ENCODE data around the gene TSEN15.
"Not testable (repeated sequence)": the region's sequence is repeated elsewhere in the genome, so short reads cannot be mapped to it uniquely, and the experiment has no call there.

The TSEN15 gene

DNA sequence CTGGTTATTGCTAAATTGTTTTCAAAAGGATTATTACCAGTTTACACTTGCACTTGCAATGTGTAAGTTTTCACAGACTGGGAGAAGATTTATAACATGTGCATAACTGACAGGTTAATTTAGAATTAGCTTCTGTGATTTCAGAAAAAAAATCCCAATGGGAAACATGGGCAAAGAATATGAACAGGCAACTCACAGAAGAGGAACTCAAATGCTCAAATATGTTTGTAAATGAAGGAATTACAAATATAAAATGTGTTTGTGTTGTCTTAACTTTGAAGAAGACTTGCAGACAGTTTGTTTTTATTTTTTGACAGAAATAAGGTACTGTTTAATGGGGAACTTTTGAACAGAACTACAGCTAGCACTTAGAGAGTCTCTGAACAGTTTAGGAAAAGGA is 8.4 kb downstream of the TSEN15 start:
- DNase-seq, result no peak

DNA sequence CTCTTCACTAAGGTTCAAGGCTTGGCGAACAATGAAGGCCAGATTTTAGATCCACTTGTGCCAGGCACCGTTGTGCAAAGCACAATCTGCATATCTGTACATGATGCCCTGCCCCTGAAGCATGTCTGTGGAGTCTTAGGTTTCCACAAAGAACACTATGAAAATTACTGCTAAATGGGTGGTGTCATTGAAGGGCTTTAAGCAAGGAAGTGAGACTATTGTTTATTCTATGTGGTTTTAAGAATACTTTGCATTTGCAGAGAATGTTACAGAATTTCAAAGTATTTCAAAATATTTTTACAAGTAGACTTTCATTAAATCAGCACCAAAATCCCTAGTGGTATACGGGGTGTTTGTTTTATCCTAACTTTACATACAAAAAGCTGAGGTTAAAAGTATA is 8.8 kb downstream of the TSEN15 start:
- no peak for DNase-seq

DNA sequence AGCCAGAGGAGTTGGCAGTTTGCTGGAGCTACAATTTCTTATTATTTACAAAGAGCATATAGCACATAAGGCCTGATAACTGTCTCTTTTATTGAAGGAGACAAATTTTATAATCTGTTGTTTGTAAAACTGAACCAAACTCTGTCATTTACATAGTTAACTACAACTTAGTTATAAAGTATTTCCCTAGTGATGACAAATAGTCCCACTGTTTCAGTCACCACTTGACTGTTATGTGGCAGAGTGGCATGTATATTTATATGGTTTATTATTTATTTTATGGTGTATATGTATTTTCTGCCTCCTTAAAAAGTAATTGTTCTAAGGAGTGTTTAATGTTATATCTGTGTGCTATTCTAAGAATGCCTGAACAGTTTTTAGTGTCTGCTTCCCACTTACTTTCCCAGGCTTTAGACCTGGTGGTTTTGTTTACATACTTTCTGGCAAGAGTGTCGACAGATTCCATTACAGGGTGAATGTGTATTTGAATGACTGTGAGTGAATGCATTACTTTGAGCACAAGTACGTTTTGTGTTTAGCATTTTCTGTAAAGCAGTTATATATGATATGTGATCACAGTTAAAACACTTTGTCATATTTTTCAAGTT is 10.0 kb downstream of the TSEN15 start:
- DNase-seq, result no peak

DNA sequence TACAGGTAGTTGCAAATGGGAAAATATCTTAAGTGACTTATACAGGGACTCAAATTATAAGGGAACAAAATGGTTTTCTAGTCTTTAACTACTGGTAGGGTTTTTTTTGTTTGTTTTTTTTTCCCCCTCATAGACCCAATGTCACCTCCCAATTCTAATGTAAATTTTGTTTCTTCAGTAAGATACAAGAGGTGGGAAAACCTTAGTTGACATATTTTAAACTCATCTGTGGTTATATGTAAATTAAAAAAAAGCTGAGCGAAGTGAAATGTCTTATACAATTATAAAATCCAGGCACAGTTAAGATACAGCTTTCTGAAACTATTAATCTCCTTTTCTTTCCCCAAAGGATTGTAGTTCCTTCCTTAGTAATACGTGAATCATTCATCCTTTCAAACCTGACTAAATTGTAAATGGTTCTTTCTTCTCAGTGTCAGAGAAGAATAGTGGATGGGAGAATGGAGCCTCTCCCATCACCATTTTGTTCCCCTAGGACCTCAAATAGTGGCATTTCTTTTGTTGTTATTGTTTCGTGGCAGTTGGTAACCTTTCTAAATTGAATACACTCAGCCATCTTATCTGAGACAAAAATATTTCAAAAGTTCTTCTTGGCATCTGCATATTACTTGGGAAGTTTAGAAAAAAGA is 11.2 kb downstream of the TSEN15 start:
- DNase-seq, result no peak

DNA sequence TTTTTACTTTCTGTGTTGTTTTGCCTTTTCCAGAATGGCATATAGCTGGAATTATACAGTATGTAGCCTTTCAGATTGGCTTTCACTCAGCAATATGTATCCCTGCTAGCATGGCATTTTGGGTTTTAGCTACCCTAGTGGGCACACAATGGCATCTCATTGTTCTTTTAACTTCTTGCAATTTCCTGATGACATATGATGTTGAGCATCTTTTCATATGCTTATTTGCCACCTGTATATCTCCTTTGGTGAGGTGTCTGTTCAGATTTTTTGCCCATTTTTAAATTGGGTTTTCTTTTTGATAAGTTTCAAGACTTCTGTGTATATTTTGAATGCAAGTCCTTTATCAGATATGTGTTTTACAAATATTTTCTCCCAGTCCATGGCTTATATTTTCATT is 14.0 kb downstream of the TSEN15 start:
- no peak for DNase-seq

DNA sequence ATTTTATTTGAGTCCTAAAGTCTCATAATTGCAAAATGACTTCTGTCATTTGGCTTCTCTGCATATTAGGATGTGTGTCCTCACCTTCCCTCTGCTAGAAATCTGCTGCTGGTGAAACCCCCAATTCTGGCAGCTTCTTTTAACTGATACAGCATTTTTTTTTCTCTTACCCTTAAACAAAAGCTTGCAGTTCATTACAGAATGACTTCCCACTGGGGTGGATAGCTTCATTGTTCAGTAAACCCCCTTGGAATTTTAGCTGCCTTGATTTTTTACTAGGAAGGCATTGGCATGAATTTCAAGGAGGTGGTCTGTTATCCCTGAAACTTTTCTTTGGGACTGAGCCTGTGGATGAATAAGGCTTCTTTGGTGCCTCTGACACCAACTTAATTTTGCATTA is 16.8 kb downstream of the TSEN15 start:
- DNase-seq, result no peak

DNA sequence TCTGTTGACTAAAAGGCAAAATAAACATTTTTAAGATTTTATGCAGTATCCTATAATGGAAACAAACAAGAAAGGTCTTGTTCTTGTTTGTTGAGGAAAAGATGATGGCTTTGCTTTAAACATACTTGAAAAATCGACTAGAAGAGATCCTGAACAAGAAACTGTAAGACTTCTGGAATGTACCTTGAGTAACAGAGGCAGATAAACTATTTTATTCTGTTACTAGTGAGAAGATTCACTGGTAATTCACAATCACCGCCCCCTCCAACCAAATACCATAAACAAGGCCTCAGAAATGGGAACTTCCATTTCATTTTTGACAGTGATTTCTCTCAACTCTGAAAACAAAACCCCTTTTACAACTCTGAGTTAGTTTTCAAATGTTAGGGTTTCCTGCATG is 18.1 kb downstream of the TSEN15 start:
- DNase-seq, result no peak

DNA sequence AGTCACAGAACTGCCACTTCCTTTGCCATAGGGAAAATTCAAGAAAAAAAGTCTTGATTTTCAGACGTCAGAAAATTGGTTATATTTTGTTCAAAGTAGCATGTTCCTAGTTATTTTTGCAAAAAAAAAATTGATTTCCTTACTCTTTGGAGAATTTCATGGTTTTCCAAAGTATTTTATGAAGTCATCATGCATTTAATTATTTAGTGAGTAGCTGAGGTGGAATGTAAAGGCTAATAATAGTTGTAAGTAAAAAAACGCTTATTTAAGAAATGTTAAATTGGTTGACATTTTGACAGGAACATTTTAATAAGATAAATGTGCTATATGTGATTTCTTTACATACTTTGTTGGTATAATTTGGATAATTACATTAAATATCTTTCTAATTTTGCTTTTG is 20.8 kb downstream of the TSEN15 start:
- no peak for DNase-seq

DNA sequence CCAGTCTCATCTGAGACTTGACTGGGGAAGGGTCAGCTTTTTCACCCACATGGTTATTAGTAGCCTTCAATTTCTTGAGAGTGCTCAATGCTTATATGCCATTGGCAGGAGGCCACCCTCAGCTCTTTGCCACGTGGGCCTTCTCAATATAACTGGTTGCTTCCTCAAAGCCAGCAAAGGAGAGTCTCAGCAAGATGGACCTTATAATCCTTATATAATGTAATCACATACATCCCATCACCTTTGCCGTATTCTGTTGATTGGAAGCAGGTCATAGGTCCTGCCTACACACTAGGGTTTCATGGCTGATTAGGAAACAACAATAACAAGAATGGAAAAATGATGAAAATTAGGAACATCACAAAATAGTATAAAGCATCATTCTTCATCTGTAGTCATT is 22.9 kb downstream of the TSEN15 start:
- no peak for DNase-seq

DNA sequence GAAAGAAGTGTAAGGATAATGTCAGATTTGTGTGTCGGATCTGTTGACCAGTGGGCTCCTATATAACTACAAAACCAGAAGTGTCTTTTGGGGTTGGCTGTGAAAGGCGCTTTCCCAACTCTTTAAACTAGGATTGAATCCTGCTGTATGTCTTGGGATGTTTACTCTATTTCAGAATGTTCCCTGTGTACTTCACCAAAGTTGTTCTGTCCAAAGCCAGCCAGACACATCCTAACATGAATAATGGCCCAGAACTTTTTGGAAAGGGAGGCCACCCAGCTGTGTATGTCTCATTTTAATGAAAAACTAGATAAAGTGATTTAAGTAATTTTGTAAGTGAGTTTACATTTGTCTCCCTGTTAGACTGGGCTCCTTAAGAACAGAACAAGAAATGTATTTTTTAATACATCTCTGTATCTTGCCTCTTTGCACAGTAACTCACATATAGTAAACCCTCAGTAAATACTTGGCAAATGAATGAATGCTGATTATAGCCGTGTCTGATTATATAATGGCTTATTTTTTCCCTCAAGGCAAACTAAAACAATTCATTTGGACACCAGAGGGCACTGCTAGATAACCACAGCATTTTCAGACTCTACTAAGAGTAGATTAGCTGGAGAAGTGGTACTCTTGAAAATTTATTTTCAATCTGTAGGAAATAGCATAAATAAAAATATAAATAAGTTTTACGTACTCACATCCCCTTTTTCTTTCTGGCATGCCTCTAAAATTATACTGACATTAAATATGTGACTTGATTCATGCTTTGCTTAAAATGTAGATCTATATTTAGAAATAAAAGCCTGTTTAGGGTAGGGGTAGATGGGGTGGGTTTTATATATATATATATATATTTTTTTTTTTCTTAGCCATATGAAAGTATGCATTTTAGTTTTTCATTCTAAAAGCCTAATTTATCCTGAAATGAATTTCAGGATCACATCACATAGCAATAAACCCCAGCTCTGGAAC is 23.8 kb downstream of the TSEN15 start:
- no peak for DNase-seq

DNA sequence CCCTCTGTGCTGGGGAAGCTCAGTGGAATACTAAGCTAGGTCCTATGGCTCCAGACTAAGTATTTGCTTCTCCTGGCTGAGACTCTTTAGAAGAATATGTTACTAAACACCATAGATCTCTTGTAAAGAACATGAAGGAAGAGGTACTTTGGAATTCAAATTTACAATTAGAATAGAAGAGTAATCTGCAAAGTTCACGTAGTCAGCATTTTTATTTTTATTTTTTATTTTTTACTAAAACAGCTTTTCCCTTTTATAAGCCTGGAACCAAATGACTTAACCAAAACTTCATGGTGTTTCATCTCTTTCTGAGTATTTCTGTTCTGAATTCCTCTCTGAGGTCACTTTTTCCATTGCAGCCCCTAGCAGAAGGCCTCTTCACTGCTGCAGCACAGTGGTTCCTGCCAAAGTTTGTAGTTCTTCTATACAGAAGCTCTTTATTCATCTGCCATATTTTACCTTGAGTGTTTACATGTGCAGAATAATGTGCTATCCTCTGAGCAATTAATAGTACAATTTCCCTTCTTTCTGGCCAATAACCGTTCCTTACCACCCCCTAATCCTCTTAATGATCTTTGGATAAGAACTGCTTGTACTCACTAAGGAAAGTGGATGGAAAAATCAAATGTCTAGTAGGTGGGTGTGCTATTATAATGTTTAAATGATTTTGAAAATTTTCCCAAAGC is 27.2 kb downstream of the TSEN15 start:
- DNase-seq, result no peak

DNA sequence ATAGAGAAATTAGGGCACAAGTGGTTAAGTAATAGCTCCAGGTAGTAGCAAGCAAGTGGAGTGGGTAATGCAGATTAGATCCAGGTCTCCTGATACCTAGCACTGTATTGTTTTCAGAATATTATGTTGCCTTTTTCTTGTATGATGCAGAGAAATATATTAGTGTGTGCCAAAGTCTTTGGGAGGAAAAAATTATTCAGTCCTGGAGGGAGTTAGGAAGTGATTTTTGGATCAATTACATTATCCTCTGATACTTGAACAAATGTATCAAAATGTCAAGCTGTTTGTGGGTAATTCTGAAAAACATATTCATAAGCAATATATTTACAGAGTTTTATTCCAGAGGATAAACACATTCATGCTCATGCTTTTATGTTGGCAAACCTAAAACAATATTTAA is 28.8 kb downstream of the TSEN15 start:
- DNase-seq, result no peak

DNA sequence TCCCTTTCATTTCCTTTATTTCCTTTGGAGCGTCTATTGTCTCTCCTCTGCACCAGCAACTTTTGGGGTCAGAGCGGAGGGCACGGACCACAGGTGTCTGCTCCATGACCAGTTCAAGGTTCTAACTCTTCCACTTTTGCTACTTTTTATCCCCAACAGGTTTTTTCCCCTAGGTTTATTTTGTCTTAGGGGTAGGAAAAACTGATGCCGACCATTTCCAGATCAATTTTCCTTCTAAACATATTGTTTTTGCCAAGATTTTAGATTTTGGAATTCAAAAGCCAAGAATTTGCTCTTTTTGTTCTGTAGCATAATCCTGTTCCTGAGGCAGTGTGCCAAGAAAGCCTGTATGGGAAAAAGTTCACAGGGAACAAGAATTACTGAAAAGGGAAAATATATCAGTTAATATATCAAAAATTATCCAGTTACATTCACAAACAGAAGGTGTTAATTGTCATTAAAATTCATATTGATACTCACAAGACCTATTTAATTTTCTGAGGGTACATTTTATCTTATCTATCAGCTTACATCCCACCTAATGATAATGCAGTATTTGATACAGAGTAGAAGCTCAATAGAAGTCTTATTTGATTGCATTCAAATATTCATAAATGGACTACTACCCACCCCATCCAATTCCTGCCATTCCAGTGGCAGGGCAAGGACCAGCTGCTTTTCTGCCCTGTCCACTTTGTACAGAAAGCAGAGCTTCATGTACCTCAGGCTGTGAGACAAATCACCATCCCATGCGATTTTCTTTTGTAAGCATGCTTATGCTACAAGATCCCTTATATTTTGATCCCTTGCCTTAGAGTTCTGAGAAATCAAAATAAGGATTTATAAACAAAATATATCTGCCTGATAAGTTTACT is 31.2 kb downstream of the TSEN15 start:
- no peak for DNase-seq

DNA sequence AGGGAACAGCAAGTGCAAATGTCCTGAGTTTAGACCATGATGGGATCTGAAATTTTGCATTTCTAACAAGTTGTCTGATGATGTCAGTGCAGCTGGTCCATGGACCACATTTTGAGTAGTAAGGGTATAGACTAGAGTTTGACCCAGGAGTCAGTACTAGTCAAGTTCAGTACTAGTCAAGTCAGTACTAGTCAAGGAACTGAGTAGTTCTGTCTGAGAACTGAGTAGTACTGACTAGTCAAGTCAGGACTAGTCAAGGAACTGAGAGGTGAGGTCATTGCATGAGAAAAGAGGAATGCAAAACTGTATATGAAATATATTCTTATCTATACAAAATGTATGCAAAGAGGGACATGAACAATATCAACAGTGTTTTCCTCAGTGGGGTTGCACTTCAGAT is 34.1 kb downstream of the TSEN15 start:
- DNase-seq, result no peak

DNA sequence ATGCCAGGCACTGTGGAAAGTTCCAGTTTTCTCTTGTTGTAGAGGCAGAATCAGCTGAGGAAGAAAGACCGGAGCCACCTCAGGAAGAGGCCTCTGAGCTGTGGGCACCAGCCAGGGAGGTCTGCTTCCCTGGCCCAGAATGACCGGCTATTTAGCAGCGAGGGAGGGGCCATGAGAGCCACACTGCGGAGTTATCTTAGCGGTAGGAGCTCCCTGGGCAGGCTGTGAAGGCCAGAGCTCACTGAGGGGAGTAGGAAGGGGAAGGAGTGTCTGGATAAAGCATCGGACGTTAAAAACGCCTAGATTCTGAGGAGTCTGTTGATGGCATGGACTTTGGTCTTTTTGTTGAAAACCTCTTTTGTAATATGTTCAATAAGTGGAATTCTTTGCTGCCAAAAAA is 36.5 kb downstream of the TSEN15 start:
- DNase-seq, result no peak

DNA sequence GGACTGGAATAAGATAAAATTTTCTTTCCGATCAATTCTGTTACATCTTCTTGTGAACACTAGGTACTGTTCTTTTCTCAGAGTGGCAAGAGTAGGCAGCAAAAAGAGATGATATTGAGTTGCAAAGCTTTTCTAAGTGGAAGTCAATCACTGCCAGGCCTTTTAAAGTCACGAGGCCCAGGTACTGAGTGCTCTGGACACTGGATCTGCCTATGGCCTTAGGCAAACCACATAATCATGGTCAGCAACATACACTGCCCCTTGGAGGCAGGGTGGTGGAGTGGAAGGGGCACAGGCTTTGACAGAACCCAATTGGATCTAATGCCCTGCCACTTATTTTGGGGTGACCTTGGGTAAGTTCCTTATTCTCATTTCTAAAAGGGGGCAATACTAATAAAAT is 41.5 kb downstream of the TSEN15 start:
- no peak for DNase-seq

DNA sequence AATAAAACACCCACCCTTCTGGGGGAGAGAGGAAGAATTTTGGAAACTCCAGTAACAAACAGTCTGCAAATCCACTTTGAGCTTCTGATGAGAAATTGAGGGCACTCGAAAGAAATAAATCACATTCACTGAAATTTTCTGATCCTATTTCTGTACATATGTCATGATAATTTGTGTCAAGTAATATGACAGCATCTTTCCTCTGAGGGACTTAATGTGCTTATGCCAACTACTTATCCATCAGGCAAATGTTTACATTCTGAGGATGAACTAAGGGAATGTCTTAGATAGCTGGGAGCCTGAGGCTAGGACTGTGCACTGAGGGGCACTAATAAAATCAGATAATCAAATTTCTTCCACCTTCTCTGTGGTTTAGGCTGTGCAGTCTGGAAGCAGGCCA is 44.5 kb downstream of the TSEN15 start:
- no peak for DNase-seq

DNA sequence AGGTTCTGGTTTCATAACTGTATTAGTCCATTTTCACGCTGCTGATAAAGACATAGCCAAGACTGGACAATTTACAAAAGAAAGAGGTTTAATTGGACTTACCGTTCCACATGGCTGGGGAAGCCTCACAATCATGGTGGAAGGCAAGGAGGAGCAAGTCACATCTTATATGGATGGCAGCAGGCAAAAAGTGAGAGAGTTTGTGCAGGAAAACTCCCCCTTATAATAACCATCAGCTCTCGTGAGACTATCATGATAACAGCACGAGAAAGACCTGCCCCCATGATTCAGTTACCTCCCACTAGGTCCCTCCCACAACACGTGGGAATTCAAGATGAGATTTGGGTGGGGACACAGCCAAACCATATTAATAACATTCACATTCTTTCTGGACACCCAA is 45.0 kb downstream of the TSEN15 start:
- DNase-seq, result not testable (repeated sequence)

DNA sequence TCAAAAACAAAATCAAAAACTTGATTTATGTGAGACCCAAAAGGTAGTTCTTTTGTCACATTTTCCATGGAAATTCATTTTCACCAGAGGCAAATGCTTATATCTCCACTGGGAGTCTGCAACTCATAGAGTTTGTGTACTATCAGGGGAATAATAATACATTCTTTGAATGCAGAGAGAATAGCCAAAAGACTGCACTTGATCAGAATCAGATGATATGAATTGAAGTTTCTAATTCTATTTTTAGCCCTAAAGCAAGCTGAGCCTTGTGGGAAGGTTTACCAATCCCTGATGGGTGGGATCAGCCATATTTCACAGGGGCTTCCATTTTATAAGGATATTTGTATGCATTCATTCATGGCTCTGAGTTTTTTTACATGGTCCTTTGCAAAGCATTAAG is 49.6 kb downstream of the TSEN15 start:
- no peak for DNase-seq

DNA sequence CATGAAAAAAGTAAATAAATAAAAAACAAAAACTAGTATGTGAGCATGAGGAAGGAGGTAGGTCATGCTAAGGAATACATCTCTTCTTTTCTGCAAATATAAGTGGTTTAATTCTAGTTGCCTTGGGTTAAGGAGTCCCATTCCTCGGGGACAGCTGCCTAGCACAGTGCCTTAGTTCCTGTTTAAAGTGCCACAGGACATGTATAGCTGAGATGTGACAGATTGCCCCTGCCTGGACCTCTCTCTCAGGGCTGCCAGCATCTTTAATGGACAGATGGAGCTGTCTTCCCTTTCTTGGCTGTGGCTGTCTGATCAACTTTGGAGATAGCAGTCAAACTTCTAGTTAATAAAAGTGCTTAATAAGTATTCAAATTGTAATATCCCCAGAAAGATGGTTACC is 50.0 kb downstream of the TSEN15 start:
- DNase-seq, result no peak

DNA sequence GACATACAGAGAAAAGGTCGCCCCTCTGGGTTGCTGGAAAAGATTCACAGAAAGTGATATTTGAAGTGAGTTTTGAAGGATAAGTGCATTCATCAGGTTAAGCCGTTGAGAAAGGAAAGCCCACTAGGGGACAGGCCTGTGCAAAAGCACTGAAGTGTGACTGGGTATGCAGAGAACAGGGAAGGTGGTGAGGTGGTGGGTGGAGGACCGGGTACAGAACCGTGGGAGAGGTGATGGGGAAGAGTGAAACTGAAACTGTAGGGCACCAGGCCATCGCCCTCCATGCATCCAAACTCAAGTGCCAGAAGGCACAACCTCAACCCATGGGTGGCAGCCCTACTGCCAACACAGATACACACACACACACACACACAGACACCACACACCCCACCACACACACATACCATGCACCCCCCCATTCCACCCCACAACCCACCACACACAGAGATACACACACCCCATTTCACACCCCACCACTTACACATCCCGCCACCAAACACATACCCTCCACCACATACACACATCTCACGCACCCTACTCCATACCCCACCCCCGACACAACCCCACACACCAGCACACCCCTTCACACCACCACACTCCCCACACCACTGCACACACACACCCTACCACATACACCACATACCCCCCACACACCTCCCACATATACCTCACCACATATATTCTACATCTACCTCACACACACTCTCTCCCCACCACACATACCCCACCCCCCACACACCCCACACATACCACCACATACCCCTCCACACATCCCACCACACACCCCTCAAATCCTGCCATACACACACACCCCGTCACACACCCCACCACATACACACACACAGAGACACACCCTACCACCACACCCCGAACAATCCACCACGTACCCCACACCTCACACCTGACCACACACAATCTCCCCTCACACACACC is 59.0 kb downstream of the TSEN15 start:
- no peak for DNase-seq

Data from activated CD8-positive, alpha-beta memory T cell treated with anti-CD3 and anti-CD28 coated beads, Interleukin-2, amount 50 U/mL, for 4 hours (primary cell).